ENCODE measurements around the gene CDYL2. TPM values are rescaled to one million over a fixed set of nuclear protein-coding genes. Genes with fewer than 3 reads are reported as not detected.

The CDYL2 gene
- total RNA-seq, 6 donors from 2014 or later = 6.0 to 16.7 (median 8.0) TPM

- TF ChIP-seq POLR2A (IDR thresholded peaks at IDR 0.05) (no peak), POLR2AphosphoS5 (IDR thresholded peaks at IDR 0.05) (no peak), CTCF (IDR thresholded peaks at IDR 0.05) (no peak), EP300 (IDR thresholded peaks at IDR 0.05) (no peak)
- 55% methylated on average over 5 of the region's 5 CpGs for WGBS, 2 donors
- no peak for ATAC-seq (ENCODE audit: low FRiP score in 2 of 2)
Measured at GRCh38 chr16:80552277-80552676, 252.1 kb downstream of the CDYL2 start.

More at GRCh38 chr16:80552277-80552676, 252.1 kb downstream of the CDYL2 start:
- no peaks in the 10 kb centered on the region for H3K9me3 ChIP-seq
- H3K27me3 ChIP-seq = no peaks in the 10 kb centered on the region
- no peak overlapping the region for H3K4me3 ChIP-seq
- no peaks in the 10 kb centered on the region for H3K36me3 ChIP-seq
- no peaks in the 10 kb centered on the region for H3K4me1 ChIP-seq
- no peak overlapping the region for H3K27ac ChIP-seq
- no peak for DNase-seq

Other genes with a start within 250 kb of the CDYL2 start
- gene CMC2, start 202.3 kb upstream of the CDYL2 start, total RNA-seq = 10 to 100 TPM in 5 of 6 donors, 1 to 10 TPM in 1; 9.8 to 51.7 (median 33.9) TPM
- gene CENPN, start 202.6 kb upstream of the CDYL2 start, total RNA-seq = 10 to 100 TPM in 1 of 6 donors, 1 to 10 TPM in 5; 3.1 to 10.9 (median 7.1) TPM
- 10 to 100 TPM in 5 of 6 donors, 1 to 10 TPM in 1; 8.9 to 30.7 (median 23.4) TPM for gene ATMIN, start 231.2 kb upstream of the CDYL2 start, total RNA-seq